K562 (cell line): Measurements from ENCODE around the gene CDKN2AIP. TPM values are rescaled to one million over a fixed set of nuclear protein-coding genes. Genes with fewer than 3 reads are reported as not detected.

Source experiments
- BDP1 ChIP-seq: IDR thresholded peaks from 3 replicates; pipeline ENCODE4 v1.6.1; 2011; ENCODE audit not compliant: insufficient read length, insufficient read depth
- HEY1 ChIP-seq: fragments of 250-450 bp; sonication (Bioruptor Pico); IDR thresholded peaks from 2 replicates; pipeline ENCODE4 v1.5.0; 2020; ENCODE audit warnings: mild to moderate bottlenecking, moderate library complexity, borderline replicate concordance
- TCF3 ChIP-seq: sonication (generic); formaldehyde crosslinking; IDR thresholded peaks from 2 replicates; pipeline ENCODE4 v1.4.0; 2020; ENCODE audit warnings: mild to moderate bottlenecking, missing genetic modification reagents
- ZNF76 ChIP-seq: fragments of 250-450 bp; sonication (Bioruptor Pico); IDR thresholded peaks from 2 replicates; pipeline ENCODE4 v1.4.0; 2020; ENCODE audit warnings: mild to moderate bottlenecking, moderate library complexity, borderline replicate concordance
- polyA plus RNA-seq, 8 experiments: library from polyadenylated mRNA; depleted of rRNA in 4 of 8; stranded (reverse) in 5 of 8; unstranded in 3 of 8; fragments of >200 nt; fragmentation: Nextera tagmentation in 2 of 8; fragmentation: Illumina TruSeq in 1 of 8; extraction: Ambion mirVana in 2 of 8; extraction: Trizol in 1 of 8; gene quantifications; 2 replicates each; pipeline versions ENCODE4 v1.2.1 to v1.2.3, GENCODE V29; 2011 to 2014; ENCODE audit warnings: inconsistent platforms in 1 of 8, missing spikeins in 1 of 8
- total RNA-seq, 7 experiments: library from RNA; depleted of rRNA in 6 of 7; stranded (reverse); fragments of >200 nt in 6 of 7; fragmentation: Illumina TruSeq in 2 of 7; extraction: Trizol in 2 of 7; gene quantifications; 2 replicates each; pipeline versions ENCODE4 v1.2.1 to v1.2.3, GENCODE V29; 2011 to 2021; ENCODE audit warnings: low replicate concordance in 1 of 7
- TF ChIP-seq, protein P1 (sequence below), 2 experiments: fragments of 450-650 bp in 1 of 2; sonication (generic) in 1 of 2; formaldehyde crosslinking in 1 of 2; IDR thresholded peaks; 2 replicates each; pipeline versions ENCODE4 v1.7.1 to v1.9.0; 2016 to 2022; ENCODE audit warnings: inconsistent platforms in 1 of 2, mild to moderate bottlenecking in 1 of 2, missing genetic modification reagents in 1 of 2
- TF ChIP-seq, protein P2 (sequence below): fragments of 450-650 bp; IDR thresholded peaks from 2 replicates; pipeline ENCODE4 v1.6.1; 2017; ENCODE audit warnings: antibody characterized with exemption

CDKN2AIP gene
- total and polyA plus RNA-seq, 9 of the 15 experiments (the other 6 are each of a cell fraction or from before 2014, with no cell fraction given) = 5.9 to 22.0 (median 19.7) TPM

DNA sequence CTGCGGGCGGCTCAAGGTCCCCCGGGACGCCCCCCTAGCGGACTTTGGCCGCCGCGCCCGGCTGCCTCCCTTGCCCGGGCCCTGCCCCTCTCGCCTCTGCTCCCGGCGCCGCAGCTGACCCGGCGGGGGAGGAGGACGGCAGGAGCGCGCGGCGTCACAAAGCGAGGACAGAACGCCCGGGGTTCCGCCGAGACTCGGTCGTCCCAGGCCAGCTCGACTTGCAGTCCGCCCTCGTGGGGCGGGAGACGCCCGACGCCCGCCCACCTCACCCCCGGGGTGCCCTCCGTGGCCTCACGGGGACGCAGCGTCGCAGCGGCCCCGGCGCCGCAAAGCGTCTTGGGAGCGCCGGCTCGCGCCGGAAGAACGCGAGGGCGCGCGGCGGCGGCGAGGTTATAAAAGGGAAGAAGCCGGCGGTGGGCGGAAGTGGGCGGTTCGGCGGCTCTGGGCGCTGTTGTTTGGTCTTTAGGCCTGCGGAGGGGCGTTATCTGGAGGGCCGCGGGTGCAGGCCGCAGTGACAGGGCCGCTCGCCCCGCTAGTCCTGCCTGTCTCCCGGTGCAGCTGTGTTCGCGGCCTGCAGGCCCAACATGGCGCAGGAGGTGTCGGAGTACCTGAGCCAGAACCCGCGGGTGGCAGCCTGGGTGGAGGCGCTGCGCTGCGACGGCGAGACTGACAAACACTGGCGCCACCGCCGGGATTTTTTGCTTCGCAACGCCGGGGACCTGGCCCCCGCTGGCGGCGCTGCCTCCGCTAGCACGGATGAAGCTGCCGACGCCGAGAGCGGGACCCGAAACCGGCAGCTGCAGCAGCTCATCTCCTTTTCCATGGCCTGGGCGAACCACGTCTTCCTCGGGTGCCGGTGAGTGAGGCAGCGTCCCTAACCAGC, at the start of gene CDKN2AIP (continued):
- TF ChIP-seq, protein P1, sequence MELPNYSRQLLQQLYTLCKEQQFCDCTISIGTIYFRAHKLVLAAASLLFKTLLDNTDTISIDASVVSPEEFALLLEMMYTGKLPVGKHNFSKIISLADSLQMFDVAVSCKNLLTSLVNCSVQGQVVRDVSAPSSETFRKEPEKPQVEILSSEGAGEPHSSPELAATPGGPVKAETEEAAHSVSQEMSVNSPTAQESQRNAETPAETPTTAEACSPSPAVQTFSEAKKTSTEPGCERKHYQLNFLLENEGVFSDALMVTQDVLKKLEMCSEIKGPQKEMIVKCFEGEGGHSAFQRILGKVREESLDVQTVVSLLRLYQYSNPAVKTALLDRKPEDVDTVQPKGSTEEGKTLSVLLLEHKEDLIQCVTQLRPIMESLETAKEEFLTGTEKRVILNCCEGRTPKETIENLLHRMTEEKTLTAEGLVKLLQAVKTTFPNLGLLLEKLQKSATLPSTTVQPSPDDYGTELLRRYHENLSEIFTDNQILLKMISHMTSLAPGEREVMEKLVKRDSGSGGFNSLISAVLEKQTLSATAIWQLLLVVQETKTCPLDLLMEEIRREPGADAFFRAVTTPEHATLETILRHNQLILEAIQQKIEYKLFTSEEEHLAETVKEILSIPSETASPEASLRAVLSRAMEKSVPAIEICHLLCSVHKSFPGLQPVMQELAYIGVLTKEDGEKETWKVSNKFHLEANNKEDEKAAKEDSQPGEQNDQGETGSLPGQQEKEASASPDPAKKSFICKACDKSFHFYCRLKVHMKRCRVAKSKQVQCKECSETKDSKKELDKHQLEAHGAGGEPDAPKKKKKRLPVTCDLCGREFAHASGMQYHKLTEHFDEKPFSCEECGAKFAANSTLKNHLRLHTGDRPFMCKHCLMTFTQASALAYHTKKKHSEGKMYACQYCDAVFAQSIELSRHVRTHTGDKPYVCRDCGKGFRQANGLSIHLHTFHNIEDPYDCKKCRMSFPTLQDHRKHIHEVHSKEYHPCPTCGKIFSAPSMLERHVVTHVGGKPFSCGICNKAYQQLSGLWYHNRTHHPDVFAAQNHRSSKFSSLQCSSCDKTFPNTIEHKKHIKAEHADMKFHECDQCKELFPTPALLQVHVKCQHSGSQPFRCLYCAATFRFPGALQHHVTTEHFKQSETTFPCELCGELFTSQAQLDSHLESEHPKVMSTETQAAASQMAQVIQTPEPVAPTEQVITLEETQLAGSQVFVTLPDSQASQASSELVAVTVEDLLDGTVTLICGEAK (IDR thresholded peaks at IDR 0.05) = peak; percentile 83
- TF ChIP-seq, protein P1 (CRISPR knock-in tag; IDR thresholded peaks at IDR 0.05) = no peak
- TF ChIP-seq ZNF76 (CRISPR knock-in tag) (no peak), HEY1 (CRISPR knock-in tag) (no peak), TCF3 (CRISPR knock-in tag) (peak; percentile 6), BDP1 (no peak)
- TF ChIP-seq, protein P2, sequence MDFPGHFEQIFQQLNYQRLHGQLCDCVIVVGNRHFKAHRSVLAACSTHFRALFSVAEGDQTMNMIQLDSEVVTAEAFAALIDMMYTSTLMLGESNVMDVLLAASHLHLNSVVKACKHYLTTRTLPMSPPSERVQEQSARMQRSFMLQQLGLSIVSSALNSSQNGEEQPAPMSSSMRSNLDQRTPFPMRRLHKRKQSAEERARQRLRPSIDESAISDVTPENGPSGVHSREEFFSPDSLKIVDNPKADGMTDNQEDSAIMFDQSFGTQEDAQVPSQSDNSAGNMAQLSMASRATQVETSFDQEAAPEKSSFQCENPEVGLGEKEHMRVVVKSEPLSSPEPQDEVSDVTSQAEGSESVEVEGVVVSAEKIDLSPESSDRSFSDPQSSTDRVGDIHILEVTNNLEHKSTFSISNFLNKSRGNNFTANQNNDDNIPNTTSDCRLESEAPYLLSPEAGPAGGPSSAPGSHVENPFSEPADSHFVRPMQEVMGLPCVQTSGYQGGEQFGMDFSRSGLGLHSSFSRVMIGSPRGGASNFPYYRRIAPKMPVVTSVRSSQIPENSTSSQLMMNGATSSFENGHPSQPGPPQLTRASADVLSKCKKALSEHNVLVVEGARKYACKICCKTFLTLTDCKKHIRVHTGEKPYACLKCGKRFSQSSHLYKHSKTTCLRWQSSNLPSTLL = no peak
